NCI-H128 (cell line): ENCODE data around the gene PDE4B.

Source experiments
- DNase-seq: peaks from one replicate; lab custom pipeline; 2025; ENCODE audit not compliant: unreplicated experiment; lab: John Stamatoyannopoulos, UW

The PDE4B gene

GRCh38 chr1:65880611-65881010 lies 87.9 kb downstream of the PDE4B start:
- no peak for DNase-seq

GRCh38 chr1:65881067-65881594 lies 88.4 kb downstream of the PDE4B start:
- DNase-seq: no peak

- DNase-seq: no peak
Measured at GRCh38 chr1:65882076-65882475, 89.4 kb downstream of the PDE4B start.

DNA sequence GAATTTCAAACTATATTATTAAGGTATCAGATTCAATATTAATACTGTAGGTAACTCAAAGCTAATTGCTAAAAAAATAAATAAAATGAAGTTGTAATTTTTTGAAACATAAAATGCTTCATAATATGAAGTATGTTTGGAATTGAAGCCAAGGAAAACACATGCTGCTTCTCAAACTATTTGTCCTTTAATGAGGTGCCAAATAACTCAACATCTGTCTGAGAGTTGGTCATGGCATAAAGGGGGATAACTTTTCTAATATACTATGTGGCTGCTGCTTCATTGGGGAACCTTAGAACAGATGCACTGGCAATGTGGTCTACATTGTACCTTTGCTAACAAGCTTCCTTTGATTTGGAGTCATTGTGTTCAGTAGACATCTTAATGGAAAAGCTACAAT lies 96.7 kb downstream of the PDE4B start:
- DNase-seq: no peak

DNA sequence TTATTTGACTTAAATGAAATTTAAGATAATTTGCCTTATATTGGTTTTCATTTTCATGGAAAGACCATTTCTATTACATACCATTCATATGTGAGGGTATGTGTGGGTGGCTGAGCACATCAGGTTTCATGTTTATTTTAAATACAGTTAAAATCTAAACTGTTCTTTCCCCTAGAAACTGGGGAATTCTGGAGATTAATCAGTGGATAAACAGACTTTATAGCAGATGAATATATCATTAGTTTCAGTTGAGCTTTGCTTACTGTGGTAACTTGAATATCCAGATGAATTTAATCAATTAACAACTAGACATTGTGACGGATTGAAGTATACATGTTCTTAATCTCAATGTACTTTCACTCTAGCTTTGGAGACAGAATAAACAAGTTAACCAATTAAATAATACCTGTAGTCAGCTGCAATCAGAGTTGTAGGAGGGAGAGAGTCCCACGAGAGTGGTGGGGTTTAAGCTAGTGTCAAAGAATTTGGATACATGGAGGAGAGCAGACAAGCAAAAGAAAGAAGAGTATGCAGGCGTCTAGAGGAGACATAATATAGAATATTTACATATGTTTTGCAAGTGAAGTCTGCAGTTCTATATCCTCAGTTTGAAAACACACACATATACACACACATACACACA lies 97.6 kb downstream of the PDE4B start:
- no peak for DNase-seq

- DNase-seq: no peak
Measured at GRCh38 chr1:65894738-65895605, 102.3 kb downstream of the PDE4B start.

GRCh38 chr1:65896721-65897120 lies 104.0 kb downstream of the PDE4B start:
- DNase-seq: no peak

- DNase-seq: no peak
Measured at GRCh38 chr1:65897485-65897884, 104.8 kb downstream of the PDE4B start.

GRCh38 chr1:65904681-65905083 lies 112.0 kb downstream of the PDE4B start:
- DNase-seq: no peak

DNA sequence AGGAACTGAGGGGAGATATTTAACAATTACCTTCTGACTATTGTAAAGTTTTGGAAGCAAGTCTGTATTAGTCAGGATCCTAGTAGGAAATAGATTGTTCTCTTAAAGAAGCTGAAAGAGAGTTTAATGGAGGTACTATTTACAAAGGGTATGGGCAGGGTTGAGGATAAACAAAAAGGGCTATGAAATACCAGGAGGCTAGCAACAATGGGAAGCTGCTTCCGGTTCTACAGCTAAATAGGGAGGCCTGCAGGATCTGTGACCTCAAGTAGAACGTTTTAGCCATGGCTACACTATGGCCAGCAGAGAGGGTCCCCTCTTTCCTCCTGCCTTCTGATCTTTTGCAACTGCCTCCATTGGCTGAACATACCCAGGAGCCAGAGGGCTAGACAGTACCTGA lies 117.7 kb downstream of the PDE4B start:
- no peak for DNase-seq

DNA sequence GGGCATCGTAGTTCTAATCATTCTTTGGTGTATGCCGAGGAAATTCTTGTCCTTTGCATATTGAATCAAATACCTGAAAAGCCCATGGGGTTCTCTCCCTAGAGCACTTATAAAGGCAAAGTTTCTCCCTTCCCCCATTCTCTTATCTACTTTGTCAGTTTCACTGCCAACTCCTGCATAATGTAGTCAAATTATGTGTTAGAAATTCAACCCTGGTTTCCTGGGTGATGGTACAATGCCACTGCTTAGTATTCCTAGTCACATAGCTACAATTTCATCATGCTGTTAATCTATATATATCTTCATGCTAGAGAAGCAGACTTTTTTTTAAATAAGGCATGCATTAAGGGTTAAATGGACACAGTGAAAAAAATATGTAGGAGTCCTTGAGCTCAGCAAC lies 119.0 kb downstream of the PDE4B start:
- DNase-seq: no peak

GRCh38 chr1:65918564-65918963 lies 125.9 kb downstream of the PDE4B start:
- no peak for DNase-seq

DNA sequence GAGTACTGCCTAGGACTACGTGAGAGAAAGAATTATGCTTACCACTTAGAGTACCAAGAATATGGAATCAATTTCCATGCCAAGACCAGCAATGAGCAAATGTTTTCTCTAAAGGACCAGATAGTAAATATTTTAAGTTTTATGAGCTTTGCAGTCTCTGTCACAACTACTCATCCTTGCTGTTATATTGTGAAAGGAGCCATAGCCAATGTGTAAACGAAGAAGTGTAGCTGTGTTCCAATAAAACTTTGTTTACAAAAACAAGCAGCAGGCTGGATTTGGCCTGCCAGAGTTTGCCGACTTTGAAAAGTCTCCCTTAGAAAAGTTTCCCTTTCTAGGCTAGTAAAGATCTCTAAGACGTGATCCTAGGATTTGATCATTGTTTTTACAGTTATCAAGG lies 128.8 kb downstream of the PDE4B start:
- DNase-seq: no peak

- DNase-seq: no peak
Measured at GRCh38 chr1:65924471-65924870, 131.8 kb downstream of the PDE4B start.

GRCh38 chr1:65938506-65938905 lies 145.8 kb downstream of the PDE4B start:
- no peak for DNase-seq

GRCh38 chr1:65939191-65939590 lies 146.5 kb downstream of the PDE4B start:
- no peak for DNase-seq

GRCh38 chr1:65939636-65940035 lies 146.9 kb downstream of the PDE4B start:
- DNase-seq: no peak

DNA sequence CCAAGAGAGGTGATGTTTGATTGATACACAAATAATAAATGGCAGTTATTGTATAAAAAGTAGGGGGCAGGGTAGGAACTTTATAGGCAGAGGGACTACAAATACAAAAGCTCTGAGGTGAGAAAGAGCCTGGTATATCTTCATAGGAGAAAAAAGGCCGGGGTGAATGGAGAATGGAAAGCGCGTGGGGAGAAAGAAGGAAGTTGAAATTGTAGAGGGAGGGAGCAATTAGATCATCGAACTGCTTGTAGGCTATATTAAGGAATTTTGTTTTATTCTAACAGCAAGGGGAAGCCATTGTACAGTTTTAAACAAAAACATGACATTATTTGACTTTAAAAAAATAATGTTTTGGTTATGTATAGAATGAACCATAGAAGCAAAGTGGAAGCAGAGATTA lies 147.4 kb downstream of the PDE4B start:
- DNase-seq: no peak

- no peak for DNase-seq
Measured at GRCh38 chr1:65942476-65942875, 149.8 kb downstream of the PDE4B start.

- DNase-seq: no peak
Measured at GRCh38 chr1:65946376-65946775, 153.7 kb downstream of the PDE4B start.

GRCh38 chr1:65946960-65947359 lies 154.3 kb downstream of the PDE4B start:
- DNase-seq: no peak

DNA sequence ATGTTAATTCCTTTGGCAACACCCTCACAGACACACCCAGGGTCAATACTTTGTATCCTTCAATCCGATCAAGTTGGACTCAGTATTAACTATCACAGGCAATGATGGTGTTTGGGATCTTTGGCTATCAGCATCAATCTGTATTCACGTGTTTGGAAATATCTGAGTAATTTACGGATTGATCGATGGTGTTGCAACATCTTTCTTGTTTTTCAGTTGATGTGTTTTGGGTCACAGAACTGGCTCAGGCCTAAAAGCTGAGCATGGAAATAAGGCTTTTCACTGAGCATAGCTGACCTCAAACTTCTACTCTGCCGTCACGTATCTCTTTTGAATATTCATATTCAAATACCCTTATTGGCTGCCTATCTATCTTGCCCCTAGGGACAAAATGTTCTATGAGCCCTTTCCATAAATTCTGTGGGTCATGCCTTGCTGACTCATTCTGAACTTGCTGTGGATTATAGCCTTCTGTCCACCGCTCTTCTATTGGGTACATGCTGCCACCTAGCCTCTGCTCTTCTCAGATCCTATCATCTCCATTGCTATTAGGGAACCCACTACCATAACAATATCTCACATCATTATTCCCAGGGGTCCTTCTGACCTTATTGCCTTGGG lies 156.0 kb downstream of the PDE4B start:
- no peak for DNase-seq
